Suprapubic skin (tissue), 4 donors: ENCODE data around the gene RXYLT1.
"Not testable (repeated sequence)": the region's sequence is repeated elsewhere in the genome, so short reads cannot be mapped to it uniquely, and the experiment has no call there.

Experiments
- EP300 ChIP-seq: sonication (generic); formaldehyde crosslinking; IDR thresholded peaks from one replicate; pipeline ENCODE4 v1.6.1; 2017; ENCODE audit warnings: antibody characterized with exemption
- POLR2A ChIP-seq, 2 donors: fragments of 450-650 bp; IDR thresholded peaks; one replicate each; pipeline ENCODE4 v1.6.1; 2017; ENCODE audit warnings: antibody characterized with exemption in 2 of 2, mild to moderate bottlenecking in 2 of 2, moderate library complexity in 2 of 2
- POLR2AphosphoS5 ChIP-seq, 3 donors: sonication (generic); formaldehyde crosslinking; IDR thresholded peaks; one replicate each; pipeline ENCODE4 v1.6.1; 2017; ENCODE audit warnings: antibody characterized with exemption in 3 of 3
- TF ChIP-seq, protein P1 (sequence below), 2 donors: fragments of 200-600 bp in 1 of 2; fragments of 450-650 bp in 1 of 2; sonication (generic) in 1 of 2; IDR thresholded peaks; one replicate each; pipeline ENCODE4 v1.5.1; 2016 to 2019; ENCODE audit warnings: antibody characterized with exemption in 2 of 2, mild to moderate bottlenecking in 1 of 2, moderate library complexity in 1 of 2

DNA sequence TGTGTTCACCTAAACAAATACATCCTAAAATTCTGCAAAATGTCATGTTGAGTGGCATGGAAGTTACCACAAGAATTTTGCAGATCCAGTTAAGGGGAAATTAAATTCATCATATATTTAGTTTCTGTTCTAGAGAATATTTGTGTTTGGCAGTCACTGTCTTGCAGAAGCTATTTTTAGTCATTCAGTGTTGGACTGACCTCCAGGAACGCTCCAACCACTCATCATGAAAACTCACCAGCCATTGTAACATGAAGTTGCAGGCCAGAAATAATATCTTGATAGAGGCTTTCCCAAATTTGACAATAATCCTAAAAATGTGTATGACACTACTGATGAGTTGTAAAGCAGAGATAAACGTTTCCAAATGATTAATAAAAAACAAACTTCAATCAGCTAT, 35.6 kb upstream of the RXYLT1 start:
- not testable (repeated sequence) for TF ChIP-seq POLR2AphosphoS5 (IDR thresholded peaks at IDR 0.05); EP300; POLR2A (IDR thresholded peaks at IDR 0.05)
- TF ChIP-seq, protein P1, sequence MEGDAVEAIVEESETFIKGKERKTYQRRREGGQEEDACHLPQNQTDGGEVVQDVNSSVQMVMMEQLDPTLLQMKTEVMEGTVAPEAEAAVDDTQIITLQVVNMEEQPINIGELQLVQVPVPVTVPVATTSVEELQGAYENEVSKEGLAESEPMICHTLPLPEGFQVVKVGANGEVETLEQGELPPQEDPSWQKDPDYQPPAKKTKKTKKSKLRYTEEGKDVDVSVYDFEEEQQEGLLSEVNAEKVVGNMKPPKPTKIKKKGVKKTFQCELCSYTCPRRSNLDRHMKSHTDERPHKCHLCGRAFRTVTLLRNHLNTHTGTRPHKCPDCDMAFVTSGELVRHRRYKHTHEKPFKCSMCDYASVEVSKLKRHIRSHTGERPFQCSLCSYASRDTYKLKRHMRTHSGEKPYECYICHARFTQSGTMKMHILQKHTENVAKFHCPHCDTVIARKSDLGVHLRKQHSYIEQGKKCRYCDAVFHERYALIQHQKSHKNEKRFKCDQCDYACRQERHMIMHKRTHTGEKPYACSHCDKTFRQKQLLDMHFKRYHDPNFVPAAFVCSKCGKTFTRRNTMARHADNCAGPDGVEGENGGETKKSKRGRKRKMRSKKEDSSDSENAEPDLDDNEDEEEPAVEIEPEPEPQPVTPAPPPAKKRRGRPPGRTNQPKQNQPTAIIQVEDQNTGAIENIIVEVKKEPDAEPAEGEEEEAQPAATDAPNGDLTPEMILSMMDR (IDR thresholded peaks at IDR 0.05): not testable (repeated sequence)
